NOMO-1 treated with dmso at 0.1 percent for 144 hours (cell line): ENCODE measurements around the gene DZIP3.
"Not testable (repeated sequence)": the region's sequence is repeated elsewhere in the genome, so short reads cannot be mapped to it uniquely, and the experiment has no call there.

Source experiments
- DNase-seq: peaks from one replicate; lab custom pipeline; 2025; ENCODE audit not compliant: unreplicated experiment; lab: John Stamatoyannopoulos, UW

Gene DZIP3

DNA sequence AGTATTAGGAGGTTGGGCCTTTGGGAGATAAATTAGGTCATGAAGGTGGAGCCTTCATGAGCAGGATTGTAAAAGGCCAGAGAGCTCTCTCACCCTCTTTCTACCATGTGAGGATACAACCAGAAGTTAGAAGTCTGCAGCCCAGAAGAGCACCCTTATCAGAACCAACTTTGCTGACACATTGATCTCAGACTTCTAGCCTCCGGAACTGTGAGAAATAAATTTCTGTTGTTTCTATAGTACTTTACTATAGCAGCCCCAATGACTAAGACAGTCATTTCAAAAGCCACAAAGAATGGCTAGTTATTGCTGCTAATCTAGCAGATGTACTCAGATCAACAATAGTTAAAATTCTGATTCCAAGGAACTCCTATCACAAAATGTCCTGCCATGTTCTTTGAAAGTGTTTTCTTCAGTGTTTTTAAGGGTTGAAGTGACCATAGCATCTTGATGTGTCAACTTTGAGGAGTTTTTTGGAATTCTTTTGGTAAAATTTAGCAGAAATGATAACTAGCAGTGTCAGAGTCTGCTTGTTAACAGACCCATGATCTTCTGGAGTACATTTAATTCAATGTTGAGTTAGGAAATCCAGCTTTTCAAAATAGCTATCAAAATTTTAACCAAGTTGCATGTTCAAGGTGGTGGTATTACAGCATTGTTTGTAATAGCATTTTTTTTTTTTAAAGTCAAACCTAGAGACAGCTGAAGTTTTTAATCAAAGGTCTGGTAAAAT, 10.3 kb downstream of the DZIP3 start:
- no peak for DNase-seq

DNA sequence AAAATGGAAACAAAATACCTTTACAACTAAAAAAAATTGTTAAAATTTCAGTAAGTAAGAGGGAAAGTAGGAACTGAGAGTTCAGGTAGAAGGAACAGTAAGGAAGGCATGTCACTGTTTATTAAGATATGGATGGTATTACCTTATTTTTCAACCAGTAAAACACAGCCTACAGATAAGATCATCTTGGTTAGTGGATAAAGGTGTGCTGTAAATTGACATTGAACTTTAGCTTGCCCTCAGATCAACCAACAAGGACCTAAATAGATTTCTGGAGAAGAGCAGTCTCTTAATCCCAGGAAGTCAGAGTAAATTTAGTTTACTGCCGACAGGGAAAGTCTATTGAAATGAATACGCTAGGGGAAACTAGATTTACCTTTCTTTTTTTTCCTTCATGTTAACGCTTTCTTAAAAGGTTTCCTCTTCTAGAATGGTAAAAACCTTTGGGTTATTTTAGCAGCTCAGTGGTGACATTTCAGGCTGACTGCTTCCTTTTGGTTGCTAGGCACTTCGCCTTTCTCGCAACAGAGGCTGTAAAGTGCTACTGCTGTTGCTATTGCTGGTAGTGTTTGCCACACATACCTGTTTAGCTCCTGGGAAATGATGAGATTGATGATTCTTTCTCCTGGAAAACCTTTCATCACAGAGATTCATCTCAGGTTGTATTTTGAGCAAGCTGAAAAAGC, 12.9 kb downstream of the DZIP3 start:
- DNase-seq: no peak

DNA sequence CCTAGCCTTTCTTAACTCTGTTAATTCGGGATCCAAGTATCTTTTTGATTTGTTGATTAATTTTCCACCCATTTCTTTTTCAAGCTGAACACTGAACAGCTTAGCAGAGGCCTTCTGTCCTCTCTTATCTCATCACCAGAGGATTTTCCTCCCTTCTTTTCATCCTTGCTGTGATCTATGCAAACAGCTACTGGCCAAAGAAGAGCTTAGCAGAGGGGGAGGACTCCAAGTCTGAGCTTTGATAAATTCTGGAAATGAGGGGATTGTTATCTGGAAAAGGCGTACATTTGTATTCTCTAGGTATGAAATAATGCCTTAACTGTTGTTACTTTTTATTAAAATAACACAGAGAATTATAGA, 13.4 kb downstream of the DZIP3 start:
- no peak for DNase-seq

DNA sequence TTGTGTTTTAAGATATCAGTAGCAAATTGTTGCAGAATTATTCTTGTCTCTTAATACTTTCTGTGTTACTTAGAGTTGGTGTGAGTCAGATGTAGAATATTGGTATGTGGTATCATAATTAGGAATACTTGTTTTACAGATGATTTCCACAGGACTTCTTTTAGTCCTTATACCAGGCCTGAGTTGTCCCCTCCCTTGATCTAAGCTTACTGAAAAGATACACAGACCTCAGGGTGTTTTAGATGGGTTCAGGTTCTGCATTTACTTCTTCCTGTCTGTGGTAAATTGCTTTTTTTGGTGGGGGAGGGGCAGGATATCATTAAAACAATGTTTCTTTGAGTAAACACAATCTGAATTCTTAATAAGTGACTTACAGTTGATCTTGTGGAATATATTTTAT, 14.2 kb downstream of the DZIP3 start:
- DNase-seq: no peak

DNA sequence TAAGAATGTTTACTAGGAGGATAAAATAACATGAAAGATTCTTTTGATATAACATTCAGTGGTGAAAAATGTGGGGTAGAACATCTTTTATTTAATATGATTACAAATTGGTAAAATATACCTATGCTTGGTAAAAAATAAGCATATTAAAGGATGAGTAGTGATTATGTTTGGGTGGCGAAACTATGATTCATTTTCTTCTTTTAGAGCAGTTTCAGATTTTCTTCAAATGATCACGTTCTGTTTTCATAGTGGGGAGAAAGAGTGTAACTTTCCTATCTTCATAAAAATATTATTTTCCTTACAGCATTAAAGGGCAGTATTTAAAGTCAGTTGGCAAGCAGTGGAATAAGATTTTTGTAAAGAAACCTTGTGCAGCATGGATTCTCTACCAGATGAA, 15.5 kb downstream of the DZIP3 start:
- DNase-seq: no peak

DNA sequence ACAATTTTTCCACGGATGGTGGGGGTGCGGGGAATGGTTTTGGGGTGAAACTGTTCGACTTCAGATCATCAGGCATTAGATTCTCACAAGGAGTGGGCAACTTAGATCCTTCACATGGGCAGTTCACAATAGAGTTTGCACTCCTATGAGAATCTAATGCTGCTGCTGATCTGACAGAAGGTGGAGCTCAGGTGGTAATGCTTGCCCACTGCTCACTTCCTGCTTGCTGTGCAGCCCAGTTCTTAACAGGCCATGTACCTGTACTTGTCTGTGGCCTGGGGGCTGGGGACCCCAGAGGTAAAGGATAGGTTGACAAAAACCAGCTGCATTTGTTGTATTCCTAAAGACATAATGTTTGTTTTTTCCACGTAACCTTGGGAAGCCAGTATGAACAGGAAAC, 16.0 kb downstream of the DZIP3 start:
- no peak for DNase-seq

DNA sequence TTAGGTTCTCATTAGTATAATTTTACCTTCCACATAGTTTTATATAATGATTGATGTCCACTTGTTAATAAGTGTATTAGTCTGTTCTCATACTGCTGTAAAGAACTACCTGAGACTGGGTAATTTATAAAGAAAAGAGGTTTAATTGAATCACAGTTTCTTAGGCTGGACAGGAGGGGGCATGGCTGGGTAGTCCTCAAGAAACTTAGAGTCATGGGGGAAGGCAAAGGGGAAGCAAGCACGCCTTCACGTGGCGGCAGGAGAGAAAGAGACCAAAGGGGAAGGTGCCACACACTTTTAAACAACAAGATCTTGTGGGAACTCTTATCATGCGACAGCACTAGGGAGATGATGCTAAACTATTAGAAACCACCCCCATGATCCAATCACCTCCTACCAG, 19.2 kb downstream of the DZIP3 start:
- no peak for DNase-seq

DNA sequence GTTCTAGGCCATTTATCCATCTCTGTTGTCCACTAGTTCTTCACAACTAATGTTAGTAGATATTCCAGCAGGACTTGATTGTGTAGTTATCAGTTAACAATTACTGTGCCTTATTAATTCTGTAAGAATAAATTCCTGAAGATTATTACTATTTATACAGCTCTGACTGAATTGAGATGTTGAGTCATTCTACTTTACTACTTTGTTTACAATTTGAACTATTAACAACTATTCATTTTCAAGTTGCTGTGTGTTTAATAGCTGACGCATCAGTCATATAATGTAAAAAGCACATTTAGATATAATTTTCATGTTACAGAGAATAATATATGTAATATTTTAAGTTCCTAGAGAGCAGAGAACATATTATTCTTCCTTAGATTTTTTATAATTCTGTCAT, 21.1 kb downstream of the DZIP3 start:
- DNase-seq: no peak

DNA sequence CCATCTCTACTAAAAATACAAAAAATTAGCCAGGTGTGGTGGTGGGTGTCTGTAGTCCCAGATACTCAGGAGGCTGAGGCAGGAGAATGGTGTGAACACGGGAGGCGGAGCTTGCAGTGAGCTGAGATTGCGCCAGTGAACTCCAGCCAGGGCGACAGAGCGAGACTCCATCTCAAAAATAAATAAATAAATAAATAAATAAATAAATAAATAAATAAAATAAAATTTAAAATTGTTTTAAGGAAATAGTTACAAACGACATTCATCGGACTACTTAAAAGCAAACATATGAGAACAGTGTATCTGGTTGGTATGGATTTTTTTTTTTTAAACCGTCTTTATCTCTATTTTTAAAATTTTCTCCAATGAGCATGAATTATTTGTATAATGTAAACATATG, 26.6 kb downstream of the DZIP3 start:
- not testable (repeated sequence) for DNase-seq

DNA sequence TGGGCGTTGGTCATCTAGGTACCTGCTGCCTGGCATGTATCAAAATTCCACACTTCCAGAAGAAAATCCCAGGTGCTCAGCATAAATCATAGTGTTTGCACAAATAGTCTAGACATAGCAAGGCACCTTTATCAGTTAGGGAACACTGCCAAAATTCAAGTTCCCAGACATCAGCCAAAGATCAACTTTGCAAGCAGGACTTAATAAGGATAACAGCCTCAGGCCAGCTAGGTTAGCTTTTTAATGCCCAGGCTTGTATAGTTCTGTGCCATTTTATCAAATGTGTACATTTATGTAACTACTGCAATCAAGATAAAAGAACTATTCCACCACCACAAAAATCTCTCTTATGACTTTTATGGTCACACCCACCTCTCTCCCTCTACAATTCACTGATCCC, 30.7 kb downstream of the DZIP3 start:
- DNase-seq: no peak

DNA sequence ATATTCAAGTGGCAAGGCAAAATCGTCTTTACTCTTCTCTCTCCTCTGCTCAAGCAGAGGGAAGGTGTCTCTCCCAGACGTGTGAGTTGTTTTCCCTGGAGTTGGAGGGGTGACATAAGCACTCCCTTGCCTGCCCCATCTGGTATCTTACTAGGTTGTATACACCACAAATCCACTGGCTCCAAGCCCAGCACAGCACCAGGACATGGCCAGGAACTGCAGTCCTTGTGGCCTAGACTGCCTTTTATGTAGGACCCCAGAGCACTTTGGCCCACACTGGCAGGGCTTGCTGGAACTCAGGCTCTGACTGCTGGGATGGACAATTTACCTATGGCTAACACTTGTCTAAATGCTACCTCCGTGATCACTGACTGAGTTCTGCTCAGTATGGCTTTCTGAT, 34.0 kb downstream of the DZIP3 start:
- no peak for DNase-seq

DNA sequence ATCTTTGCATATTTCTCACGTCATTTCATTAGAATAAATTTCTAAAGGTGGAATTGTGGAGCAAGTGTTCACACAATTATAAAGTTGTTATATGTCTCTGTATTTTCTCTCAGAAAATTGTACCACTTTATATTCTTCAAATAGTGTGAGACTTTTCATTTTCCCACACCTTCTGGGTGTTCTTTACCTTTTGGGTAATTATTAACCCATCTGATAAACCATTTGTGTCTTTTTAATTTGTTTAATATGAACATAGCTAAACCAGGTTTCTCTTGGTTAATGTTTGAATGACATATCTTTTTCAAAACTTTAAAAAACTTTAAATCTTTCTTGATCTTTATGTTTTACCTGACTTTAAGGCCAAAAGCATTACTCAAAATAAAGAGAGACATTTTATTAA, 40.5 kb downstream of the DZIP3 start:
- no peak for DNase-seq

DNA sequence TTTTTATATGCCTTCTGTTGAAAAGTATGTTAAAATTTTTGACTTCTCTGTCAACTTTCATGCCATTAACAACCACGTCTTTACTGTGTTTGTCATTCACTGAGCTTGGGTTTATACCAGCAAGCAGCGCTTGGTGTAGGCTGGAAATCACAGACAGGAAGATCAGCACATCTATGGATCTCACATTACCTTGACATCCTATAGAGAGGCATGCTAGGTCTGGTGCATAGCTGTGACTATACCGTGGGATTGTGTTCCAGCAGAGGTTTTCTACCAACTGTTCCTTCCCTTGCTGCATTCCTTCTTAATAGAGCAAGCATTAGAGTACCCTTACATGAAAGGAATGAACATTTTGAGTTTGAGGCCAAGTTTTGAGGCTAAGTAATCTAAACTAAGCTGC, 53.0 kb downstream of the DZIP3 start:
- no peak for DNase-seq

DNA sequence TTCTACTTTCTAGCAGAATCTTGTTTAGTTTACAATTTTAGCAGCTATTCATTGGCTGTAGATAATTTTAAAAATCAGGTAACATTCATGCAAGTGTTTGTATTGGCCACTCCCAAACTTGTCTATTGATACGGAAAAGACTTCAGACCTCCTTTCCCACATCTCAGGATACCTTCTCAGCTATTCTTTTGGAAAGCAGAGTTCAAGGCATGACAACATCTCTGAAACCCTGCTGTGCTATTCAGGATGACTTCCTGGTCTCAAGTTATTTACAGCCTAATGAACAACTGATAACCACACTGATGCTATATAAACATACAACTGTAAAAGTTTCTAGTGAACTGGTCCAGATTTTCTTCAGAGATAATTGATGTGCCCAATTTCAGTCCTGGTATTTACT, 55.8 kb downstream of the DZIP3 start:
- no peak for DNase-seq

DNA sequence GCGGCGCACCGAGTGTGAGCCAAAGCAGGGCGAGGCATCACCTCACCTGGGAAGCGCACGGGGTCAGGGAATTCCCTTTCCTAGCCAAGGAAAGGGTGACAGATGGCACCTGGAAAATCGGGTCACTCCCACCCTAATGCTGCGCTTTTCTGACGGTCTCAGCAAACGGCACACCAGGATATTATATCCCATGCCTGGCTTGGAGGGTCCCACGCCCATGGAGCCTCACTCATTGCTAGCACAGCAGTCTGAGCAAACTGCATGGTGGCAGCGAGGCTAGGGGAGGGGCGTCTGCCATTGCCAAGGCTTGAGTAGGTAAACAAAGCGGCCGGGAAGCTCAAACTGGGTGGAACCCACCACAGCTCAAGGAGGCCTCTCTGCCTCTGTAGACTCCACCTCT, 66.1 kb downstream of the DZIP3 start:
- not testable (repeated sequence) for DNase-seq

DNA sequence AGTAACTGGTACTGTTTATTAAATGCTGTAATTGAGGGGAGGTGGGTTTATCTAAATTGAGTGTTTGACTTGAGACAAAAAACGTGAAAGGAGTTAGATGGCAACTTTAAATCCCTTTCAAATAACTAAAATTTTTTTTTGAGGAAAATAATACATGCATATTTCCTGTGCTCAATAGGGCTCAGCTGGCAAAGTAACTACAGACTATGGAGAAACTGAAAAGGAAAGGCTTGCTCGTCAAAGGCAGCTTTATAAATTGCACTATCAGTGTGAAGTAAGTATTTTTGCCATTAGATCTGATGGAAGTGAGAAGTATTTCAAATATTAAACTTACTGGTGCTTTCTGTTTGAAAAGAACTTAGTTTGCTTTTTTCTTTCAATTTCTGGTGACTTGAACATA, 72.2 kb downstream of the DZIP3 start:
- no peak for DNase-seq

DNA sequence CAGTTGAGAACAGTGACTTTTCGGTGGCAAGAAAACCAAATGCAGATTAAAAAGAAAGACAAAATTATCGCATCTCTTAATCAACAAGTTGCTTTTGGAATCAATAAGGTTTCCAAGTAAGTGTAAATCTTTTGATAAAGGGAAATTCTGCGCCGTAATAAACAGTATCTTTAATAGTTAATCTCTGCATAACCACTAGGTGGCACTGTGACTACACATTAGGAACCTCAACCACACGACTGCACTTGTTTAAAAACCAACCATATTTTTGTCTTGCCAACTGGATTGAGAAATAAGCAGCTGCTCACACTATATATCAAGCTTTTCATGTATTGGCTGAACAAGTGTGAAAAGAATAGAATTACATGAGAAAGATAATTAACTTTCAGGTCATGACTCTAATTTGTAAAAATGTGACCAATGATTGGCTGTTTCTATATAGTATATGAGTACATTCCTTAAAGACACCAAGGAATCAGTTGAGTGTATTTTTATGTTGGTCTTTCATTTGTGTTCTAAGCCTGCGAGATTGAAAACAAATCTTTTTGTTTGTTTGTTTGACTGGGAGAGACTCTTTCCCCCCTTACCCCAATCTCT, 72.7 kb downstream of the DZIP3 start:
- peak; percentile 23 for DNase-seq

DNA sequence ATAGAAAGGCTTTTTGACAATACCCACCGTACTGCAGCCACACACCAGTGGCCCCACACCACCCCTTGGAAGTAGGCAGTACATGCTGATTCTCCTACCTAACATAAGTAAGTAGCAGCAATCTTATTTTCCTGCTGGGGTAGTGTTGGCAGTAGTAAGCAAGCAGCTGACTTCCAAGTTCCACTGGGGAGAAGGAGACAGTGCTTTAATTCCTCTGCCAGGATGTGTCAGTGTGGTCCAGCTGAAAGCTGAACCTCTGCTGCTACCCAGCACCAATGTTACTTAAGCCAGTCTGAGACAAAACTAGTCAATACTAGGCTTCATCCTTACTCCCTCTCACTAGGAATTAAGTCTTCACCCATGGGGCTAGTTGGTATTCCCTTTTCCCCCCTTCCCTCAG, 74.7 kb downstream of the DZIP3 start:
- DNase-seq: no peak

DNA sequence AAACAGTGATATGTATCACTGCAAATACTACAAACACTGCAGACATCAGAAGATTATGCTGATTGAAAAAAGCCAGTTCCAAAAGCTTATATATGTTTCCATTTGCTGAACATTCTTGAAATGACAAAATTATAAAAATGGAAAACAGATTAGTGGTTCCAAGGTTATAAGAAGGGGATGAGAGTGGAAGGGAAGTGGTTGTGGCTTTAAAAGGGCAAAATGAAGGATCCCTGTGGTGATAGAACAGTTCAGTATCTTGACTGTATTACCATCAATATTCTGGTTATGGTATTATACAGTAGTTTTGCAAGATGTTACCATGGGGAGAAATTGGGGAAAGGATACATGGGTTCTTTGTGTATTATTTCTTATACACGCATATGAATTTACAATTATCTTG, 77.8 kb downstream of the DZIP3 start:
- no peak for DNase-seq

DNA sequence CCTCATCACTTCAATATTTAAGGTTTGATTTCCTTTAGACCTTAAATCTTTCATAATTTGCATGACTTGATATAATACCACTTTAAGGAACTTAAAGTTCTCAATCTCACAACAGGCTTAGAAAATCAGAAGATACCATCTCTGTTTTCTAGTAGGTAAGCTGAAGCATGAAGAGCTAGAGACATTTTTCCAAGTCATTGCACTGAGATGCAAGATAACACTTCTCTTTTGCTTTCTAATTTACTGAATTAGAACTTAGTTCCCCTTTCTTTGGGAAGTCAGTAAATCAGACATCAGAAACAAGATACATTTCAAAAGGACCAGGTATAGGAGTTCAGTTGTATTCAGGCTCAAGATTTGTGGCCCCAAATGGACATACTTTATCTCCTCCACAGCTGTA, 79.7 kb downstream of the DZIP3 start:
- DNase-seq: no peak

DNA sequence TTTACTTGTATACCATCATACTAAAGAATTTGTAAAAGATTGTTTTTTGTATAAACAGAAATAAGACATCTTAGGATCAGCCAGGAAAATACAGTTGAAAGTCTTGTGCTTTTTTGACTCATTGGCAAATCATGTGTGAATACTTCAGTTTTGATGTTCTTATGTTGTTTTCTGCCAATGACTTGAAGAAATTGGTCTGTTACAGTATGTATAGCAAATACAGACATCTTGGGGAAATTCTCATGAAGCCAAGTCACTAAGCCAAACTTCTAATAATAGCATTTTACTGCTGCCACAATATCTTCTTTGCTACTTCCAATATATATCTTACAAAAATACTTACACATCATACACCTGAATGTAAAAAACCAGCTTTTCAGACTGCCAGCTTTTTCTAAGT, 83.2 kb downstream of the DZIP3 start:
- no peak for DNase-seq

DNA sequence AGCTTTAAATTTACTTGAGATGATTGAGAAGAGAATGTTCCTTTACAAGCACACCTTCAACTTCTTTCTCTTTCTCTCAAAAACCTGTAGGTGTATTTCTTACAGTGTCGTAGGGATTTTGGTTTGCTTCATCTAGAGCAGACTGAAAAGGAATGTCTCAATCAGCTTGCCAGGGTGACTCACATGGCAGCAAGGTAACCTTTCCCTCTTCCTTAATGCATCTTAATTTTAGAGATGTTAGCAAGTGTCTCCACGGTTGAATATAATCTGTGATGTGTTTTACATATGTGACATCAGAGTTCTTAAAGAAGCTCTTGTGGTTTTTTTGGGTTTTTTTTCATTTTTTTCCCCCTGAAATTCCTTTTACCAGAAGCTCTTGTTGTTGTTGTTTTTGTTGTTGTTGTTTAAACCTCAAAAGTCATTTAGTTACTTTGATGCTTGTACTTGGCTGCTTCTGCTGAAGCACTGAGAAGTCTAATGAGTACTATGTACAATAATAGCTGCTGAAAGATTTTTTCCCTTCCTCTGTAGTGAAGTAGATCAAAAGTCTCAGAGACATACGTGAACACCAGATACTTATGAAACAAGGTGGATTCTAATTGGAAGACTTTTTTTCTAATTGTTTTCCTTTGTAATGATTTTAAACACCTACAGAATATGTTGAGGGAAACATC, 84.6 kb downstream of the DZIP3 start:
- DNase-seq: no peak
